K562 (cell line): ENCODE measurements around the gene ZNF574. TPM values are rescaled to one million over a fixed set of nuclear protein-coding genes. Genes with fewer than 3 reads are reported as not detected.

ENCODE experiments used
- ATAC-seq: fragments of 200-7000 bp; cut with Tn5 transposase; 3 replicates; pipeline ENCODE4 v1.9.1; 2020; ENCODE audit warnings: moderate library complexity
- BruUV-seq: library from RNA; stranded (reverse); fragments of 400-500 nt; replicated peaks from 2 replicates; lab custom pipeline; 2021; lab: Mats Ljungman, UMichigan
- CTCF ChIA-PET: fragments of 300-600 bp; formaldehyde crosslinking; extraction: SDS; loops from one replicate; lab custom pipeline; 2021; ENCODE audit warnings: low intra/inter-chr PET ratio; lab: Yijun Ruan, JAX
- POLR2A ChIA-PET: fragments of 300-600, 350-650 bp; sonication (Branson Sonifier 250); formaldehyde crosslinking; extraction: SDS; loops from one replicate; lab custom pipeline; 2021; ENCODE audit warnings: antibody characterized with exemption, inconsistent platforms; lab: Yijun Ruan, JAX
- DNase-seq, 4 experiments: peaks; one replicate each; pipeline versions ENCODE4 v3.0.0 to v3.0.0-alpha.2; 2011 to 2018; ENCODE audit warnings: low spot score in 3 of 4, mixed read lengths in 3 of 4; ENCODE audit errors: extremely low read depth in 1 of 4
- FAIRE-seq: peaks from 2 replicates; lab custom pipeline; 2011; peaks lifted over from hg19 to GRCh38; lab: Jason Lieb, UNC
- H2AFZ ChIP-seq: 2 replicates; pipeline ENCODE4 v1.6.0; 2011; ENCODE audit warnings: low read depth, low read length, control low read depth, inconsistent platforms
- H3K27ac ChIP-seq: fragments of 200-600 bp; 3 replicates; pipeline ENCODE4 v1.8.0; 2011; ENCODE audit warnings: low read depth, mild to moderate bottlenecking, control low read depth, inconsistent platforms, low read length, moderate library complexity, mixed read lengths; ENCODE audit errors: extremely low read depth
- H3K27me3 ChIP-seq, 2 experiments: fragments of 300-600 bp in 1 of 2; 2 replicates in 1 of 2; 3 replicates in 1 of 2; pipeline versions ENCODE4 v1.6.0 to v1.8.0; 2011; ENCODE audit warnings: inconsistent platforms in 2 of 2, low read length in 2 of 2, mild to moderate bottlenecking in 1 of 2, mixed read lengths in 1 of 2, moderate library complexity in 1 of 2; ENCODE audit not compliant: control insufficient read depth in 2 of 2, insufficient read depth in 2 of 2
- H3K36me3 ChIP-seq: fragments of 300-600 bp; 3 replicates; pipeline ENCODE4 v1.8.0; 2011; ENCODE audit warnings: mild to moderate bottlenecking, low read length, inconsistent platforms; ENCODE audit not compliant: control insufficient read depth, insufficient read depth
- H3K4me1 ChIP-seq, 2 experiments: fragments of 200-600 bp in 1 of 2; replicated peaks in 1 of 2; 2 replicates in 1 of 2; 3 replicates in 1 of 2; pipeline versions ENCODE4 v1.5.1 to v1.8.0; 2011; ENCODE audit warnings: inconsistent platforms in 2 of 2, low read length in 2 of 2, mild to moderate bottlenecking in 1 of 2, mixed read lengths in 1 of 2, moderate library complexity in 1 of 2; ENCODE audit not compliant: control insufficient read depth in 2 of 2, insufficient read depth in 2 of 2
- H3K4me2 ChIP-seq: 2 replicates; pipeline ENCODE4 v1.6.1; 2011; ENCODE audit warnings: low read length, control low read depth, inconsistent platforms, mixed read lengths; ENCODE audit not compliant: insufficient read depth
- H3K4me3 ChIP-seq: fragments of 200-600 bp; sonication (generic), shearing (Covaris generic); 2 replicates; pipeline ENCODE4 v1.5.1; 2016; ENCODE audit warnings: control low read depth, inconsistent platforms
- H3K79me2 ChIP-seq: fragments of 200-600 bp; 3 replicates; pipeline ENCODE4 v1.8.0; 2011; ENCODE audit warnings: low read length, inconsistent platforms; ENCODE audit not compliant: control insufficient read depth, insufficient read depth
- H3K9ac ChIP-seq, 2 experiments: 2 replicates each; pipeline versions ENCODE4 v1.6.0 to v1.6.1; 2011; ENCODE audit warnings: low read depth in 2 of 2, low read length in 2 of 2, control low read depth in 1 of 2, inconsistent platforms in 1 of 2, mild to moderate bottlenecking in 1 of 2, mixed read lengths in 1 of 2; ENCODE audit not compliant: insufficient read depth in 1 of 2
- H3K9me1 ChIP-seq: one replicate; pipeline ENCODE4 v1.6.0; 2011; ENCODE audit warnings: inconsistent platforms, mild to moderate bottlenecking, low read length, moderate library complexity; ENCODE audit not compliant: control insufficient read depth, insufficient read depth
- H3K9me3 ChIP-seq: replicated peaks from 2 replicates; pipeline ENCODE4 v1.5.1; 2011; ENCODE audit warnings: low read depth, low read length, inconsistent platforms; ENCODE audit not compliant: control insufficient read depth, insufficient read depth
- H4K20me1 ChIP-seq: replicated peaks from 2 replicates; pipeline ENCODE4 v1.6.1; 2011; ENCODE audit warnings: low read length, inconsistent platforms, mixed read lengths; ENCODE audit not compliant: control insufficient read depth, insufficient read depth
- CHAMP1 ChIP-seq: fragments of 450-650 bp; IDR thresholded peaks from 2 replicates; pipeline ENCODE4 v1.6.1; 2016; ENCODE audit warnings: mild to moderate bottlenecking
- EP400 ChIP-seq: fragments of 450-650 bp; IDR thresholded peaks from 2 replicates; pipeline ENCODE4 v1.6.1; 2017; ENCODE audit warnings: antibody characterized with exemption, mild to moderate bottlenecking, moderate library complexity
- GTF2A2 ChIP-seq: IDR thresholded peaks from 2 replicates; pipeline ENCODE4 v1.6.1; 2016; ENCODE audit warnings: mild to moderate bottlenecking, missing genetic modification characterization, missing compliant biosample characterization
- HMGN3 ChIP-seq: IDR thresholded peaks from 2 replicates; pipeline ENCODE4 v1.6.1; 2011; ENCODE audit warnings: borderline replicate concordance, low read depth, mild to moderate bottlenecking, mixed read lengths, low read length; ENCODE audit not compliant: insufficient read length; ENCODE audit errors: extremely low read depth
- KAT7 ChIP-seq: sonication (generic); formaldehyde crosslinking; IDR thresholded peaks from 2 replicates; pipeline ENCODE4 v1.8.0; 2022; ENCODE audit warnings: missing genetic modification reagents, mild to moderate bottlenecking, borderline replicate concordance
- KLF13 ChIP-seq: fragments of 450-650 bp; IDR thresholded peaks from 2 replicates; pipeline ENCODE4 v1.6.1; 2016; ENCODE audit warnings: missing genetic modification characterization, low read depth, mild to moderate bottlenecking, missing compliant biosample characterization, moderate library complexity, borderline replicate concordance
- PML ChIP-seq: IDR thresholded peaks from 2 replicates; pipeline ENCODE4 v1.6.1; 2012; ENCODE audit warnings: low read length, inconsistent platforms
- RUNX1 ChIP-seq: sonication (generic); IDR thresholded peaks from 2 replicates; pipeline ENCODE4 v1.6.1; 2016; ENCODE audit warnings: antibody characterized with exemption, low read depth
- U2AF1 ChIP-seq: fragments of 200-400 bp; formaldehyde crosslinking; optimal IDR thresholded peaks from 2 replicates; pipeline ENCODE3; 2017; ENCODE audit warnings: mild to moderate bottlenecking, low read depth, low read length, moderate library complexity
- UBTF ChIP-seq, 2 experiments: IDR thresholded peaks; 2 replicates each; pipeline ENCODE4 v1.6.1; 2012; ENCODE audit warnings: improper control_type of control experiment in 2 of 2, low read depth in 2 of 2, low read length in 2 of 2, borderline replicate concordance in 1 of 2
- XRCC3 ChIP-seq: fragments of 450-650 bp; IDR thresholded peaks from 2 replicates; pipeline ENCODE4 v1.6.1; 2017; ENCODE audit warnings: mild to moderate bottlenecking, moderate library complexity
- XRCC4 ChIP-seq: IDR thresholded peaks from one replicate; pipeline ENCODE4 v1.6.1; 2011; ENCODE audit not compliant: insufficient read depth, insufficient read length; ENCODE audit errors: extremely low read depth
- ZEB2 ChIP-seq: fragments of 450-650 bp; IDR thresholded peaks from 2 replicates; pipeline ENCODE4 v1.6.1; 2016
- ZNF165 ChIP-seq: fragments of 250-450 bp; sonication (Bioruptor Pico); IDR thresholded peaks from 2 replicates; pipeline ENCODE4 v1.4.0; 2020; ENCODE audit warnings: borderline replicate concordance
- ZNF175 ChIP-seq: fragments of 200-800 bp; sonication (Bioruptor generic); IDR thresholded peaks from 2 replicates; pipeline ENCODE4 v1.6.1; 2016; ENCODE audit warnings: low read depth, mild to moderate bottlenecking, missing genetic modification characterization, missing compliant biosample characterization
- WGBS: fragments of 100-300 bp; shearing (Covaris generic); methylation state at CpG from one replicate; pipeline ENCODE4 v1.1.6; 2016; ENCODE audit warnings: low coverage, mixed read lengths; ENCODE audit not compliant: insufficient coverage; ENCODE audit errors: missing lambda C conversion rate; 5-methylcytosine and 5-hydroxymethylcytosine counted together
- in situ Hi-C: fragments of 300-500 bp; cut with MboI; formaldehyde crosslinking; loops from 4 replicates; pipeline ENCODE4 v1.15.0; 2018; ENCODE audit warnings: inconsistent platforms, mixed read lengths
- intact Hi-C: fragments of 100-400 bp; cut with micrococcal nuclease; formaldehyde crosslinking; loops from 2 replicates; pipeline ENCODE4 v1.14.2; 2022
- polyA plus RNA-seq, 8 experiments: library from polyadenylated mRNA; depleted of rRNA in 4 of 8; stranded (reverse) in 5 of 8; unstranded in 3 of 8; fragments of >200 nt; fragmentation: Nextera tagmentation in 2 of 8; fragmentation: Illumina TruSeq in 1 of 8; extraction: Ambion mirVana in 2 of 8; extraction: Trizol in 1 of 8; gene quantifications; 2 replicates each; pipeline versions ENCODE4 v1.2.1 to v1.2.3, GENCODE V29; 2011 to 2014; ENCODE audit warnings: inconsistent platforms in 1 of 8, missing spikeins in 1 of 8
- total RNA-seq, 7 experiments: library from RNA; depleted of rRNA in 6 of 7; stranded (reverse); fragments of >200 nt in 6 of 7; fragmentation: Illumina TruSeq in 2 of 7; extraction: Trizol in 2 of 7; gene quantifications; 2 replicates each; pipeline versions ENCODE4 v1.2.1 to v1.2.3, GENCODE V29; 2011 to 2021; ENCODE audit warnings: low replicate concordance in 1 of 7

The ZNF574 gene
- total and polyA plus RNA-seq, 9 of the 15 experiments (the other 6 are each of a cell fraction or from before 2014, with no cell fraction given), result 0.24 to 20.7 (median 8.4) TPM

- ATAC-seq, result no peak
- Histone ChIP-seq H3K9ac (peak overlapping the region in 1 of 2 experiments; percentile 47; a peak in 1 of 4 replicates), H3K36me3 (peaks cover 45% of the 10 kb centered on the region), H3K27ac (no peak overlapping the region), H3K4me1 (peaks cover 19 to 42% of the 10 kb centered on the region in 2 experiments), H3K79me2 (peaks cover 48% of the 10 kb centered on the region), H3K4me2 (no peak overlapping the region), H3K27me3 (no peaks in the 10 kb centered on the region), H3K9me3 (no peaks in the 10 kb centered on the region), H3K4me3 (no peak overlapping the region), H2AFZ (no peak overlapping the region), H3K9me1 (no peaks in the 10 kb centered on the region), H4K20me1 (peaks cover 17% of the 10 kb centered on the region)
- CTCF ChIA-PET, result no interaction called here
- FAIRE-seq, result no peak
- no peak for TF ChIP-seq EP400
- no peak for TF ChIP-seq PML
- no peak for TF ChIP-seq KAT7 (CRISPR knock-in tag)
- no peak for TF ChIP-seq CHAMP1
- no peak for TF ChIP-seq U2AF1
- no peak for TF ChIP-seq KLF13 (tag)
- no peak for TF ChIP-seq HMGN3
- no peak for TF ChIP-seq ZNF175 (CRISPR knock-in tag)
- TF ChIP-seq RUNX1, result no peak
- no peak for TF ChIP-seq XRCC4
- no peak for TF ChIP-seq UBTF (IDR thresholded peaks at IDR 0.05; ENCODE audit: borderline replicate concordance in 1 of 2, low read depth in 2 of 2, low read length in 2 of 2)
- no peak for TF ChIP-seq XRCC3
- no peak for TF ChIP-seq ZEB2
- TF ChIP-seq ZNF165 (CRISPR knock-in tag), result no peak
- TF ChIP-seq GTF2A2, result no peak
- 89% methylated on average over 15 of the region's 16 CpGs for WGBS
- BruUV-seq, result no TSS peak
- no peak for DNase-seq
- POLR2A ChIA-PET, result interaction anchor here (1.5 kb wide), 1 partner anchor 14 kb away, joined by 3 read pairs; no protein-coding TSS in a partner anchor
- intact Hi-C loops, result no loop called here
- in situ Hi-C loops, result no loop called here
These were observed 3.3 kb downstream of the ZNF574 start for GRCh38 chr19:42079276-42079669.
